Adrenal gland (tissue), 12 donors: ENCODE measurements around the gene ASS1. TPM values are rescaled to one million over a fixed set of nuclear protein-coding genes. Genes with fewer than 3 reads are reported as not detected.

ENCODE experiments used
- DNase-seq, 7 donors: peaks; one replicate each; pipeline ENCODE4 v3.0.0-alpha.2; 2019 to 2020
- H3K27ac ChIP-seq, 5 donors: fragments of 200-600 bp; sonication (generic) in 4 of 5; 1 replicate in 3 of 5; 2 replicates in 2 of 5; pipeline versions ENCODE4 v1.5.1 to v1.8.0; 2016 to 2020; ENCODE audit warnings: mild to moderate bottlenecking in 1 of 5
- H3K27me3 ChIP-seq: fragments of 200-600 bp; 2 replicates; pipeline ENCODE4 v1.8.0; 2021
- H3K36me3 ChIP-seq, 2 donors: fragments of 200-600 bp; replicated peaks in 1 of 2; 1 replicate in 1 of 2; 2 replicates in 1 of 2; pipeline versions ENCODE4 v1.5.1 to v1.8.0; 2018 to 2022
- H3K4me1 ChIP-seq, 2 donors: fragments of 200-600 bp; replicated peaks in 1 of 2; 1 replicate in 1 of 2; 2 replicates in 1 of 2; pipeline versions ENCODE4 v1.5.1 to v1.8.0; 2018 to 2021
- H3K4me3 ChIP-seq, 4 donors: fragments of 200-600 bp; sonication (generic) in 3 of 4; one replicate each; pipeline ENCODE4 v1.5.1; 2016 to 2018
- H3K9me3 ChIP-seq, 3 donors: fragments of 200-600 bp; sonication (generic) in 1 of 3; replicated peaks in 1 of 3; 1 replicate in 2 of 3; 2 replicates in 1 of 3; pipeline versions ENCODE4 v1.5.1 to v1.8.0; 2016 to 2021
- POLR2A ChIP-seq, 2 donors: fragments of 450-650 bp; IDR thresholded peaks; one replicate each; pipeline ENCODE4 v1.6.1; 2017; ENCODE audit warnings: antibody characterized with exemption in 2 of 2, mild to moderate bottlenecking in 2 of 2, moderate library complexity in 1 of 2
- WGBS, 4 donors: extraction: QIAGEN DNeasy Blood & Tissue Kit in 2 of 4; methylation state at CpG; one replicate each; pipeline versions ENCODE4 v1.1.5 to v1.1.7; 2013 to 2017; 5-methylcytosine and 5-hydroxymethylcytosine counted together
- intact Hi-C, 2 donors: fragments of 100-400 bp; cut with DNase I; formaldehyde crosslinking; loops; one replicate each; pipeline versions ENCODE4 v1.14.1 to v1.15.0; 2022 to 2023
- polyA plus RNA-seq, 3 donors: library from polyadenylated mRNA; stranded (reverse); fragments of 200-250 nt in 2 of 3; fragments of 350-450 nt in 1 of 3; fragmentation: Illumina TruSeq in 1 of 3; extraction: RNeasy Lipid Tissue Mini Kit (QIAGEN cat#74804) in 1 of 3; gene quantifications; one replicate each; pipeline ENCODE4 v1.2.3, GENCODE V29; 2013 to 2014
- total RNA-seq, 9 donors: library from RNA; depleted of rRNA in 4 of 9; stranded (reverse); fragments of >200 nt in 4 of 9; fragments of 120-200 nt in 1 of 9; fragmentation: NEBNext Ultra II Directional in 1 of 9; extraction: Animal tissue kit (Norgen Biotek cat#: 25700) in 1 of 9; gene quantifications; one replicate each; pipeline versions ENCODE4 v1.1.0 to v1.2.4, GENCODE V29; 2013 to 2023
- TF ChIP-seq, protein P1 (sequence below), 6 experiments: fragments of 450-650 bp in 4 of 6; fragments of 200-600 bp in 2 of 6; sonication (generic) in 1 of 6; IDR thresholded peaks; 1 replicate in 5 of 6; 2 replicates in 1 of 6; pipeline versions ENCODE4 v1.5.1 to v1.8.0; 2016 to 2021; ENCODE audit warnings: antibody characterized with exemption in 6 of 6, mild to moderate bottlenecking in 2 of 6, moderate library complexity in 1 of 6
- donor health status: healthy with polysubstance abuse.
- donor health status: Bipolar disorder and iron deficiency.
- donor health status: DM: yes; HTN: yes; CAD: no.
- donor health status: DM: no; HTN: no; CAD: no.
- donor health status: DM: no; HTN: no; CAD: no.
- donor health status: DM: yes; HTN: yes; CAD: no.

Gene ASS1
- total and polyA plus RNA-seq, 12 donors = 11.3 to 438 (median 232) TPM

DNA sequence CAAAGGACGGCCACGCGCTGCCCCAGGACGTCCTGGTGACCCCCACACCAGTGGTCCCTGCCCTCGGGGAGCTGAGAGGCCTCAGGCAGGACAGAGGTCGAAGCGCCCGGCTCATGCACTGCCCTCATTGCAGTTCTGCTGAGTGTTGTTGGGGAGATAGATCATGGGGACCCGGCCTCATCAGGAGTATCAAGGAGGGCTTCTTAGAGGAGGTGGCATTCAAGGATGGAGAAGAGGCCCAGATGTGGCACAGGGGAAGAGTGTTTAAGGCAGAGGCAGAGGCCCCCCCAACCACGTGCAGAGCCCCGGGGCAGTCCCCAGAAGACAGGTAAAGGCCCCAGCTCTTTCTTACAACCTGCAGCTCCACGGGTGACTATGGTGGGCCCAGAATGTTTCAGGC is 26.2 kb downstream of the ASS1 start:
- WGBS, 4 donors = 88 to 91% (median 90%) methylated on average over 7 to 12 of the region's 12 CpGs
- Histone ChIP-seq H3K36me3 (peaks cover 0 to 9% of the 10 kb centered on the region in 2 donors), H3K27me3 (no peaks in the 10 kb centered on the region), H3K9me3 (no peaks in the 10 kb centered on the region), H3K4me1 (no peaks in the 10 kb centered on the region), H3K27ac (no peak overlapping the region), H3K4me3 (no peak overlapping the region)
- no peak for TF ChIP-seq POLR2A (IDR thresholded peaks at IDR 0.05)
- TF ChIP-seq, protein P1, sequence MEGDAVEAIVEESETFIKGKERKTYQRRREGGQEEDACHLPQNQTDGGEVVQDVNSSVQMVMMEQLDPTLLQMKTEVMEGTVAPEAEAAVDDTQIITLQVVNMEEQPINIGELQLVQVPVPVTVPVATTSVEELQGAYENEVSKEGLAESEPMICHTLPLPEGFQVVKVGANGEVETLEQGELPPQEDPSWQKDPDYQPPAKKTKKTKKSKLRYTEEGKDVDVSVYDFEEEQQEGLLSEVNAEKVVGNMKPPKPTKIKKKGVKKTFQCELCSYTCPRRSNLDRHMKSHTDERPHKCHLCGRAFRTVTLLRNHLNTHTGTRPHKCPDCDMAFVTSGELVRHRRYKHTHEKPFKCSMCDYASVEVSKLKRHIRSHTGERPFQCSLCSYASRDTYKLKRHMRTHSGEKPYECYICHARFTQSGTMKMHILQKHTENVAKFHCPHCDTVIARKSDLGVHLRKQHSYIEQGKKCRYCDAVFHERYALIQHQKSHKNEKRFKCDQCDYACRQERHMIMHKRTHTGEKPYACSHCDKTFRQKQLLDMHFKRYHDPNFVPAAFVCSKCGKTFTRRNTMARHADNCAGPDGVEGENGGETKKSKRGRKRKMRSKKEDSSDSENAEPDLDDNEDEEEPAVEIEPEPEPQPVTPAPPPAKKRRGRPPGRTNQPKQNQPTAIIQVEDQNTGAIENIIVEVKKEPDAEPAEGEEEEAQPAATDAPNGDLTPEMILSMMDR (IDR thresholded peaks at IDR 0.05) = no peak
- intact Hi-C loops = no loop called here
- no peak for DNase-seq

DNA sequence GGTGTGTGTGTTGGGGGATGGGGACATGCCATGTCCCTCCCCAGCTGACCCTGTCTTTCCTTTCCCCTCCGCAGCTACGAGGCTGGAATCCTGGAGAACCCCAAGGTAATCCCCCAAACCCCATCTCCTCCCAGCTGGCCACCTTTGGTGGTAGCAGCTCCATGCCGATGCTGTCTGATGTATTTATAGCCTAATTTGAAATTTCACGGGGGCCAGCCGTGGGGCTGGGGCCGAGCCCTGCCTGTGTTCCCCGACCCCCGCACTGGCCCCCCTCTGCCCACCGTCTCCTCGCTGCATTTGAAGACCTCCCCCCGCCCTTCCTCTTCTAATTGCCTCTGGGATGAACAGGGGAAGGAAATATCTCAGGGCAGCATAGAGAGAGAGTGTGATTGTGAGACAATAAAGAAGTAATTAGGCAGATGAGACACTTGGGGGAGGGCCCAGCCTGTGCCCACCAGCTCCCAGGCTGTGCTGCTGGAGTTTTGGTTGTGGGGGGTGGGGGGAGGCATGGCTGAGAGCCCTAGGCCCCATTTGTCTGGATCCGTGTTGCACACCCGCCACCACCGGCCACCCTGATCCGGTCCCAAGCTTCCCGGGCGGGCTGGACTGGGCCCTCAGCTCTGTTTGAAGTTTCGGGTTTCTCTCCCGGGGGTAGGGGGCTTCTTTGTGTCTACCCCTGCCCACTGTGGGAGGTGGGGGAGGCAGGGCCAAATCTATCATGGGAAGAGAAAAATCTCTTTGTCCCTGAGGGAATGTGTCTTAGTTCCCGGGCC is 26.8 kb downstream of the ASS1 start:
- Histone ChIP-seq H3K4me3 (no peak overlapping the region), H3K36me3 (peaks cover 0 to 9% of the 10 kb centered on the region in 2 donors), H3K4me1 (no peaks in the 10 kb centered on the region), H3K9me3 (no peaks in the 10 kb centered on the region), H3K27me3 (no peaks in the 10 kb centered on the region), H3K27ac (no peak overlapping the region)
- intact Hi-C loops = no loop called here
- no peak for DNase-seq
- 68 to 79% (median 75%) methylated on average over 7 to 20 of the region's 20 CpGs for WGBS, 4 donors
- TF ChIP-seq POLR2A (IDR thresholded peaks at IDR 0.05) = no peak
- TF ChIP-seq, protein P1 (IDR thresholded peaks at IDR 0.05) = no peak

DNA sequence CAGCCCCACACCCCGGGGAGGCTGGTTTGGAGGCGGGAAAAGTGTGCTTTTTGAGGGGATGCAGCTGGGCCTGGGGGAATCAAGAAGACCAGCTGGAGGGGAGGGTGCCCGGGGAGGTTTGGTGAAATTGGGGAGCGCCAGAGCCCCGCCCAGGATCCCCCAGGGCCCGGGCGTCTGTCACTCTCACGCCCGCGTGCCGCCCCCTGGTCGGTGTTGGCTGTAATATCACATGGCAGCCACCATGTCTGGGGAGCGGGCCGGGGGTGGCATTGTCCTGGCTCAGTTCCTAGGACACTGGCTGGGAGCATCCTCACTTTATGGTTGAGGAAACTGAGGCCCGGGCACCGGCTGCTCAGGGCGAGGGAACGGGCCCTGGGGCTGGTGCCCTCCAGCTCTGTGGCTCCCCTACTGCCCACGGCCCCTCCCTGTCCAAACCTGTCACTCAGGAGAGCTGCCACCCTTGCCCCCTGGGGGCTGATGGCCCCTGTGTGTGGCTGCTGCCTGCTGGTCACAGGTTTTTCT is 27.5 kb downstream of the ASS1 start:
- Histone ChIP-seq H3K4me1 (no peaks in the 10 kb centered on the region), H3K4me3 (no peak overlapping the region), H3K9me3 (no peaks in the 10 kb centered on the region), H3K36me3 (peaks cover 0 to 9% of the 10 kb centered on the region in 2 donors), H3K27ac (no peak overlapping the region), H3K27me3 (no peaks in the 10 kb centered on the region)
- intact Hi-C loops = no loop called here
- WGBS, 4 donors = 84 to 89% (median 86%) methylated on average over 8 to 19 of the region's 19 CpGs
- no peak for DNase-seq
- no peak for TF ChIP-seq POLR2A (IDR thresholded peaks at IDR 0.05)
- TF ChIP-seq, protein P1 (IDR thresholded peaks at IDR 0.05) = no peak

DNA sequence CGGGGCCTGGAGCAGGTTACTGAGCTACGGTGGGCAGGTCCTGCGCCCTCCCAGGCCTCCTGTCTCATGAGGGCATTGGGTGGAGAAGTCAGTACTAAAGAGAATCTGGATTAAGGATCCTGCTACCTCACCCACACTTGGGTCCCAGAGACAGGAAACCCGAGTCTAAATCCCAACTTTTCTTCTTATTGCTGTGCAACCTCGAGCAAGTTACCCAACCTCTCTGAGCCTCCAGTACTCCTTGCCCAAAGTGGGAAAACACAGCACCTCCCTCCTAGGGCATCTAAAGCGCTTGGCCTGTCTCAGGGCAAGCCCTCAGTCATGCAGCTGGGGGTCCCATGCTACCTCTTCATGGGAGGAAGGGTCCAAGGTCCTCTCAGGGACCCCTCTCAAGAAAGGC is 28.2 kb downstream of the ASS1 start:
- Histone ChIP-seq H3K4me1 (no peaks in the 10 kb centered on the region), H3K27me3 (no peaks in the 10 kb centered on the region), H3K27ac (no peak overlapping the region), H3K36me3 (peaks cover 0 to 9% of the 10 kb centered on the region in 2 donors), H3K9me3 (no peaks in the 10 kb centered on the region), H3K4me3 (no peak overlapping the region)
- intact Hi-C loops = no loop called here
- TF ChIP-seq, protein P1 (IDR thresholded peaks at IDR 0.05) = no peak
- TF ChIP-seq POLR2A (IDR thresholded peaks at IDR 0.05) = no peak
- no peak for DNase-seq
- 90 to 96% (median 94%) methylated on average over 4 to 6 of the region's 6 CpGs for WGBS, 4 donors
